KMS-11 (cell line): ENCODE data around the gene TENM3.

Experiments
- H2AFZ ChIP-seq: fragments of 200-600 bp; sonication (generic); 2 replicates; pipeline ENCODE4 v1.6.1; 2016; ENCODE audit warnings: antibody characterized with exemption, mixed run types, low read depth
- H3K27ac ChIP-seq: fragments of 200-600 bp; sonication (generic); 2 replicates; pipeline ENCODE4 v1.6.1; 2016; ENCODE audit warnings: mild to moderate bottlenecking, mixed run types
- H3K27me3 ChIP-seq: fragments of 200-600 bp; sonication (generic); 2 replicates; pipeline ENCODE4 v1.6.1; 2017; ENCODE audit warnings: mild to moderate bottlenecking, low read depth, mixed run types, moderate library complexity; ENCODE audit not compliant: insufficient read depth
- H3K36me3 ChIP-seq: fragments of 200-600 bp; sonication (generic); 2 replicates; pipeline ENCODE4 v1.6.1; 2017; ENCODE audit warnings: mild to moderate bottlenecking, mixed run types; ENCODE audit not compliant: insufficient read depth
- H3K4me1 ChIP-seq: fragments of 200-600 bp; sonication (generic); 2 replicates; pipeline ENCODE4 v1.6.1; 2016; ENCODE audit warnings: mild to moderate bottlenecking, low read depth, mixed run types; ENCODE audit not compliant: poor library complexity, severe bottlenecking
- H3K4me2 ChIP-seq: fragments of 200-600 bp; sonication (generic); 2 replicates; pipeline ENCODE4 v1.7.0; 2016; ENCODE audit warnings: mild to moderate bottlenecking, mixed run types
- H3K4me3 ChIP-seq: fragments of 200-600 bp; sonication (generic); IDR thresholded peaks from 2 replicates; pipeline ENCODE4 v1.6.1; 2017; ENCODE audit warnings: low read depth, low read length, mixed read lengths; ENCODE audit not compliant: insufficient read depth
- H3K79me2 ChIP-seq: fragments of 200-600 bp; sonication (generic); 2 replicates; pipeline ENCODE4 v1.6.1; 2016; ENCODE audit warnings: low read depth, mixed run types; ENCODE audit not compliant: insufficient read depth
- H3K9ac ChIP-seq: fragments of 200-600 bp; sonication (generic); 2 replicates; pipeline ENCODE4 v1.6.1; 2016; ENCODE audit warnings: mild to moderate bottlenecking, mixed run types
- H4K20me1 ChIP-seq: fragments of 200-600 bp; sonication (generic); 2 replicates; pipeline ENCODE4 v1.6.1; 2016; ENCODE audit warnings: mild to moderate bottlenecking, mixed run types; ENCODE audit not compliant: insufficient read depth
- CTCF ChIP-seq: fragments of 200-600 bp; sonication (generic); conservative IDR thresholded peaks from 2 replicates; pipeline ENCODE4 v1.6.1; 2017; ENCODE audit warnings: low read depth, mild to moderate bottlenecking, antibody characterized with exemption, low read length, moderate library complexity, mixed read lengths

The TENM3 gene

GRCh38 chr4:182248295-182248694 lies 5.1 kb downstream of the TENM3 start:
- no peak overlapping the region for H3K4me2 ChIP-seq
- H3K79me2 ChIP-seq = no peaks in the 10 kb centered on the region
- no peak for TF ChIP-seq CTCF

GRCh38 chr4:182250446-182250845 lies 7.2 kb downstream of the TENM3 start:
- Histone ChIP-seq H3K36me3 (no peaks in the 10 kb centered on the region), H3K4me1 (no peaks in the 10 kb centered on the region), H3K27ac (no peak overlapping the region), H3K4me3 (no peak overlapping the region), H3K27me3 (no peaks in the 10 kb centered on the region), H4K20me1 (no peaks in the 10 kb centered on the region), H3K9ac (no peak overlapping the region), H2AFZ (no peak overlapping the region), H3K4me2 (no peak overlapping the region), H3K79me2 (no peaks in the 10 kb centered on the region)
- no peak for TF ChIP-seq CTCF

More at GRCh38 chr4:182248295-182248694, 5.1 kb downstream of the TENM3 start:
- no peak overlapping the region for H3K4me3 ChIP-seq
- no peaks in the 10 kb centered on the region for H4K20me1 ChIP-seq
- no peaks in the 10 kb centered on the region for H3K27me3 ChIP-seq
- H3K36me3 ChIP-seq = no peaks in the 10 kb centered on the region
- no peak overlapping the region for H2AFZ ChIP-seq
- no peaks in the 10 kb centered on the region for H3K4me1 ChIP-seq
- no peak overlapping the region for H3K9ac ChIP-seq
- no peak overlapping the region for H3K27ac ChIP-seq

GRCh38 chr4:182251116-182251515 lies 7.9 kb downstream of the TENM3 start:
- Histone ChIP-seq H3K36me3 (no peaks in the 10 kb centered on the region), H3K4me2 (no peak overlapping the region), H2AFZ (no peak overlapping the region), H3K9ac (no peak overlapping the region), H3K4me3 (no peak overlapping the region), H4K20me1 (no peaks in the 10 kb centered on the region), H3K79me2 (no peaks in the 10 kb centered on the region), H3K27ac (no peak overlapping the region), H3K4me1 (no peaks in the 10 kb centered on the region), H3K27me3 (no peaks in the 10 kb centered on the region)
- TF ChIP-seq CTCF = no peak

- H3K4me2 ChIP-seq = no peak overlapping the region
- H3K4me3 ChIP-seq = no peak overlapping the region
- no peaks in the 10 kb centered on the region for H3K36me3 ChIP-seq
- H2AFZ ChIP-seq = no peak overlapping the region
- H3K4me1 ChIP-seq = no peaks in the 10 kb centered on the region
- TF ChIP-seq CTCF = no peak
- H3K9ac ChIP-seq = no peak overlapping the region
- H3K27me3 ChIP-seq = no peaks in the 10 kb centered on the region
- no peak overlapping the region for H3K27ac ChIP-seq
- H3K79me2 ChIP-seq = no peaks in the 10 kb centered on the region
- no peaks in the 10 kb centered on the region for H4K20me1 ChIP-seq
Observed at GRCh38 chr4:182252220-182252619, 9.0 kb downstream of the TENM3 start.
